Measurements from ENCODE around the gene FAM227B.

The FAM227B gene

GRCh38 chr15:49327927-49328326 lies 292.7 kb downstream of the FAM227B start:
- Histone ChIP-seq H3K4me3 (IDR thresholded peaks at IDR 0.05; ENCODE audit: insufficient read depth, low read depth, low read length) (no peak overlapping the region), H3K36me3 (ENCODE audit: insufficient read depth) (no peaks in the 10 kb centered on the region), H2AFZ (ENCODE audit: low read depth) (no peak overlapping the region), H3K4me1 (ENCODE audit: low read depth, poor library complexity, severe bottlenecking) (no peaks in the 10 kb centered on the region), H3K79me2 (ENCODE audit: insufficient read depth, low read depth) (no peaks in the 10 kb centered on the region), H3K4me2 (no peak overlapping the region), H3K27me3 (ENCODE audit: insufficient read depth, low read depth) (no peaks in the 10 kb centered on the region), H4K20me1 (ENCODE audit: insufficient read depth) (no peaks in the 10 kb centered on the region), H3K27ac (no peak overlapping the region), H3K9ac (no peak overlapping the region)
- TF ChIP-seq, protein P1, sequence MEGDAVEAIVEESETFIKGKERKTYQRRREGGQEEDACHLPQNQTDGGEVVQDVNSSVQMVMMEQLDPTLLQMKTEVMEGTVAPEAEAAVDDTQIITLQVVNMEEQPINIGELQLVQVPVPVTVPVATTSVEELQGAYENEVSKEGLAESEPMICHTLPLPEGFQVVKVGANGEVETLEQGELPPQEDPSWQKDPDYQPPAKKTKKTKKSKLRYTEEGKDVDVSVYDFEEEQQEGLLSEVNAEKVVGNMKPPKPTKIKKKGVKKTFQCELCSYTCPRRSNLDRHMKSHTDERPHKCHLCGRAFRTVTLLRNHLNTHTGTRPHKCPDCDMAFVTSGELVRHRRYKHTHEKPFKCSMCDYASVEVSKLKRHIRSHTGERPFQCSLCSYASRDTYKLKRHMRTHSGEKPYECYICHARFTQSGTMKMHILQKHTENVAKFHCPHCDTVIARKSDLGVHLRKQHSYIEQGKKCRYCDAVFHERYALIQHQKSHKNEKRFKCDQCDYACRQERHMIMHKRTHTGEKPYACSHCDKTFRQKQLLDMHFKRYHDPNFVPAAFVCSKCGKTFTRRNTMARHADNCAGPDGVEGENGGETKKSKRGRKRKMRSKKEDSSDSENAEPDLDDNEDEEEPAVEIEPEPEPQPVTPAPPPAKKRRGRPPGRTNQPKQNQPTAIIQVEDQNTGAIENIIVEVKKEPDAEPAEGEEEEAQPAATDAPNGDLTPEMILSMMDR (conservative IDR thresholded peaks at IDR 0.05; ENCODE audit: low read depth, low read length): no peak

GRCh38 chr15:49323207-49323606 lies 297.4 kb downstream of the FAM227B start:
- Histone ChIP-seq H4K20me1 (ENCODE audit: insufficient read depth) (no peaks in the 10 kb centered on the region), H3K4me2 (no peak overlapping the region), H3K27ac (no peak overlapping the region), H3K79me2 (ENCODE audit: insufficient read depth, low read depth) (no peaks in the 10 kb centered on the region), H3K9ac (no peak overlapping the region), H3K27me3 (ENCODE audit: insufficient read depth, low read depth) (no peaks in the 10 kb centered on the region), H2AFZ (ENCODE audit: low read depth) (no peak overlapping the region), H3K36me3 (ENCODE audit: insufficient read depth) (no peaks in the 10 kb centered on the region), H3K4me3 (IDR thresholded peaks at IDR 0.05; ENCODE audit: insufficient read depth, low read depth, low read length) (no peak overlapping the region), H3K4me1 (ENCODE audit: low read depth, poor library complexity, severe bottlenecking) (no peaks in the 10 kb centered on the region)
- TF ChIP-seq, protein P1 (conservative IDR thresholded peaks at IDR 0.05; ENCODE audit: low read depth, low read length): no peak

GRCh38 chr15:49320351-49320750 lies 300.3 kb downstream of the FAM227B start:
- no peak overlapping the region for H3K4me3 ChIP-seq (IDR thresholded peaks at IDR 0.05; ENCODE audit: insufficient read depth, low read depth, low read length)
- H3K4me1 ChIP-seq (ENCODE audit: low read depth, poor library complexity, severe bottlenecking): no peaks in the 10 kb centered on the region
- TF ChIP-seq, protein P1 (conservative IDR thresholded peaks at IDR 0.05; ENCODE audit: low read depth, low read length): no peak
- no peaks in the 10 kb centered on the region for H4K20me1 ChIP-seq (ENCODE audit: insufficient read depth)
- H3K27me3 ChIP-seq (ENCODE audit: insufficient read depth, low read depth): no peaks in the 10 kb centered on the region
- H3K4me2 ChIP-seq: no peak overlapping the region
- H3K36me3 ChIP-seq (ENCODE audit: insufficient read depth): no peaks in the 10 kb centered on the region
- H3K79me2 ChIP-seq (ENCODE audit: insufficient read depth, low read depth): no peaks in the 10 kb centered on the region
- no peak overlapping the region for H3K27ac ChIP-seq
- H3K9ac ChIP-seq: no peak overlapping the region
- no peak overlapping the region for H2AFZ ChIP-seq (ENCODE audit: low read depth)

- H3K4me1 ChIP-seq (ENCODE audit: low read depth, poor library complexity, severe bottlenecking): no peaks in the 10 kb centered on the region
- H2AFZ ChIP-seq (ENCODE audit: low read depth): no peak overlapping the region
- no peaks in the 10 kb centered on the region for H3K36me3 ChIP-seq (ENCODE audit: insufficient read depth)
- H3K27me3 ChIP-seq (ENCODE audit: insufficient read depth, low read depth): no peaks in the 10 kb centered on the region
- H4K20me1 ChIP-seq (ENCODE audit: insufficient read depth): no peaks in the 10 kb centered on the region
- H3K4me3 ChIP-seq (IDR thresholded peaks at IDR 0.05; ENCODE audit: insufficient read depth, low read depth, low read length): no peak overlapping the region
- H3K9ac ChIP-seq: no peak overlapping the region
- H3K27ac ChIP-seq: no peak overlapping the region
- no peaks in the 10 kb centered on the region for H3K79me2 ChIP-seq (ENCODE audit: insufficient read depth, low read depth)
- H3K4me2 ChIP-seq: no peak overlapping the region
- TF ChIP-seq, protein P1 (conservative IDR thresholded peaks at IDR 0.05; ENCODE audit: low read depth, low read length): no peak
These were observed 305.2 kb downstream of the FAM227B start for GRCh38 chr15:49315391-49315823.

Measured in KMS-11 (cell line).